GM12892 (cell line): ENCODE data around the gene SP1.
"Not testable (repeated sequence)": the region's sequence is repeated elsewhere in the genome, so short reads cannot be mapped to it uniquely, and the experiment has no call there.

Source experiments
- DNase-seq: peaks from one replicate; pipeline ENCODE4 v3.0.0; 2011; ENCODE audit not compliant: insufficient read length
- FAIRE-seq: peaks from 2 replicates; lab custom pipeline; 2011; peaks lifted over from hg19 to GRCh38; lab: Jason Lieb, UNC
- POLR2A ChIP-seq: IDR thresholded peaks from 2 replicates; pipeline ENCODE4 v1.6.1; 2011; ENCODE audit warnings: low read depth, low read length, control low read depth
- POLR2AphosphoS5 ChIP-seq: IDR thresholded peaks from 2 replicates; pipeline ENCODE4 v1.6.1; 2011; ENCODE audit warnings: low read depth, low read length, control low read depth
- TAF1 ChIP-seq: IDR thresholded peaks from 2 replicates; pipeline ENCODE4 v1.6.1; 2011; ENCODE audit warnings: low read depth, mild to moderate bottlenecking, control low read depth, low read length, borderline replicate concordance

SP1 gene

GRCh38 chr12:53399896-53400295 is 19.9 kb downstream of the SP1 start:
- no peak for TF ChIP-seq POLR2A
- no peak for TF ChIP-seq TAF1
- TF ChIP-seq POLR2AphosphoS5, result no peak
- FAIRE-seq (no peak), DNase-seq (no peak)

- DNase-seq, FAIRE-seq: not testable (repeated sequence)
These were observed 22.4 kb downstream of the SP1 start for GRCh38 chr12:53402351-53402750.

GRCh38 chr12:53402871-53403270 is 22.9 kb downstream of the SP1 start:
- no peak for DNase-seq
- FAIRE-seq, result no peak
- TF ChIP-seq TAF1, result no peak
- no peak for TF ChIP-seq POLR2A
- no peak for TF ChIP-seq POLR2AphosphoS5

- no peak for TF ChIP-seq TAF1
- TF ChIP-seq POLR2AphosphoS5, result no peak
- no peak for TF ChIP-seq POLR2A
- FAIRE-seq (no peak), DNase-seq (no peak)
These were observed 31.0 kb downstream of the SP1 start for GRCh38 chr12:53410951-53411350.

GRCh38 chr12:53413485-53414204 is 33.7 kb downstream of the SP1 start:
- no peak for DNase-seq
- TF ChIP-seq POLR2AphosphoS5 (no peak), TAF1 (no peak), POLR2A (no peak)
- no peak for FAIRE-seq

- DNase-seq (no peak), FAIRE-seq (no peak)
- TF ChIP-seq POLR2A (no peak), POLR2AphosphoS5 (no peak), TAF1 (no peak)
These were observed 34.9 kb downstream of the SP1 start for GRCh38 chr12:53414756-53415417.

GRCh38 chr12:53415752-53416389 is 35.9 kb downstream of the SP1 start:
- FAIRE-seq, result not testable (repeated sequence)

GRCh38 chr12:53417291-53417816 is 37.4 kb downstream of the SP1 start:
- not testable (repeated sequence) for DNase-seq, FAIRE-seq

More at GRCh38 chr12:53415752-53416389, 35.9 kb downstream of the SP1 start:
- not testable (repeated sequence) for DNase-seq

- FAIRE-seq (no peak), DNase-seq (no peak)
- TF ChIP-seq POLR2A, result no peak
- no peak for TF ChIP-seq POLR2AphosphoS5
- no peak for TF ChIP-seq TAF1
These were observed 38.2 kb downstream of the SP1 start for GRCh38 chr12:53418221-53418620.

- TF ChIP-seq TAF1 (no peak), POLR2A (no peak), POLR2AphosphoS5 (no peak)
- FAIRE-seq (no peak), DNase-seq (no peak)
These were observed 39.8 kb downstream of the SP1 start for GRCh38 chr12:53419756-53420155.

- not testable (repeated sequence) for DNase-seq, FAIRE-seq
These were observed 42.3 kb downstream of the SP1 start for GRCh38 chr12:53422247-53422646.

- no peak for FAIRE-seq
These were observed 43.6 kb downstream of the SP1 start, which contains the start of gene AMHR2 for GRCh38 chr12:53423597-53423996. AMHR2 (plus strand) TSS chr12:53423855; CDS start chr12:53423935, 80 bp downstream.

More at GRCh38 chr12:53423597-53423996, 43.6 kb downstream of the SP1 start, which contains the start of gene AMHR2:
- TF ChIP-seq POLR2A (no peak), POLR2AphosphoS5 (no peak), TAF1 (no peak)
- no peak for DNase-seq
